ENCODE data around the gene BMPER.

Gene BMPER

DNA sequence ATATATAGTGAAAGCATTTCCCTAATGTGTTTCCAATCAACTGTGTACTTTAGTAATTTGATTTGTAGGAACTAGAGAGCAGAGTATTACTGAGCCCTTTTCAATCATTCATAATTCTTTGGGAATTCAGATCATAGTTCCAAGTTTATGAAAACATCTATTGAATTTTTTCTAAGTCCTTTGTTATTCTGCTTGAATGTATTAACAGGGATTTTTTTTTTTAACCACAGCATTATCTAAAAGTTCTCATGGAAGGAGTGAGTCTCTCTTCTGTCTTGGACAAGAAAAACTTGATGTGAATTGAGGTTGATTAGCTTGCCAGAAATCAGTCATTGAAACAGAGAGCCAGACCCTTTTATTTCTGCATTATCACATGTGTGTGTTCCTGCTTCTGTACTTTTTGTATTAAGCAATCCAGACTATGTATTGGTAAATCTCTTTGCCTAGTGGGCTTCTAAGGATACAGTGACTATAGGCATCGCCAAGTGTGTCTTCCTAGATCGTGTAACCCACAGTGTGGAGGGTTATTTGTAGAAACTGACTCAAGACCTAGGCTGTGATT is 59.9 kb downstream of the BMPER start (continued):
- TF ChIP-seq, protein P1, sequence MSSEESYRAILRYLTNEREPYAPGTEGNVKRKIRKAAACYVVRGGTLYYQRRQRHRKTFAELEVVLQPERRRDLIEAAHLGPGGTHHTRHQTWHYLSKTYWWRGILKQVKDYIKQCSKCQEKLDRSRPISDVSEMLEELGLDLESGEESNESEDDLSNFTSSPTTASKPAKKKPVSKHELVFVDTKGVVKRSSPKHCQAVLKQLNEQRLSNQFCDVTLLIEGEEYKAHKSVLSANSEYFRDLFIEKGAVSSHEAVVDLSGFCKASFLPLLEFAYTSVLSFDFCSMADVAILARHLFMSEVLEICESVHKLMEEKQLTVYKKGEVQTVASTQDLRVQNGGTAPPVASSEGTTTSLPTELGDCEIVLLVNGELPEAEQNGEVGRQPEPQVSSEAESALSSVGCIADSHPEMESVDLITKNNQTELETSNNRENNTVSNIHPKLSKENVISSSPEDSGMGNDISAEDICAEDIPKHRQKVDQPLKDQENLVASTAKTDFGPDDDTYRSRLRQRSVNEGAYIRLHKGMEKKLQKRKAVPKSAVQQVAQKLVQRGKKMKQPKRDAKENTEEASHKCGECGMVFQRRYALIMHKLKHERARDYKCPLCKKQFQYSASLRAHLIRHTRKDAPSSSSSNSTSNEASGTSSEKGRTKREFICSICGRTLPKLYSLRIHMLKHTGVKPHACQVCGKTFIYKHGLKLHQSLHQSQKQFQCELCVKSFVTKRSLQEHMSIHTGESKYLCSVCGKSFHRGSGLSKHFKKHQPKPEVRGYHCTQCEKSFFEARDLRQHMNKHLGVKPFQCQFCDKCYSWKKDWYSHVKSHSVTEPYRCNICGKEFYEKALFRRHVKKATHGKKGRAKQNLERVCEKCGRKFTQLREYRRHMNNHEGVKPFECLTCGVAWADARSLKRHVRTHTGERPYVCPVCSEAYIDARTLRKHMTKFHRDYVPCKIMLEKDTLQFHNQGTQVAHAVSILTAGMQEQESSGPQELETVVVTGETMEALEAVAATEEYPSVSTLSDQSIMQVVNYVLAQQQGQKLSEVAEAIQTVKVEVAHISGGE (tag by site-specific recombination; conservative IDR thresholded peaks at IDR 0.05; ENCODE audit: low read depth) = no peak
- TF ChIP-seq, protein P2, sequence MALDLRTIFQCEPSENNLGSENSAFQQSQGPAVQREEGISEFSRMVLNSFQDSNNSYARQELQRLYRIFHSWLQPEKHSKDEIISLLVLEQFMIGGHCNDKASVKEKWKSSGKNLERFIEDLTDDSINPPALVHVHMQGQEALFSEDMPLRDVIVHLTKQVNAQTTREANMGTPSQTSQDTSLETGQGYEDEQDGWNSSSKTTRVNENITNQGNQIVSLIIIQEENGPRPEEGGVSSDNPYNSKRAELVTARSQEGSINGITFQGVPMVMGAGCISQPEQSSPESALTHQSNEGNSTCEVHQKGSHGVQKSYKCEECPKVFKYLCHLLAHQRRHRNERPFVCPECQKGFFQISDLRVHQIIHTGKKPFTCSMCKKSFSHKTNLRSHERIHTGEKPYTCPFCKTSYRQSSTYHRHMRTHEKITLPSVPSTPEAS (tag by site-specific recombination; IDR thresholded peaks at IDR 0.05) = no peak
- no peak for TF ChIP-seq ZNF660 (tag by site-specific recombination; IDR thresholded peaks at IDR 0.05)
- TF ChIP-seq ZNF747 (tag by site-specific recombination; IDR thresholded peaks at IDR 0.05) = no peak
- TF ChIP-seq, protein P3, sequence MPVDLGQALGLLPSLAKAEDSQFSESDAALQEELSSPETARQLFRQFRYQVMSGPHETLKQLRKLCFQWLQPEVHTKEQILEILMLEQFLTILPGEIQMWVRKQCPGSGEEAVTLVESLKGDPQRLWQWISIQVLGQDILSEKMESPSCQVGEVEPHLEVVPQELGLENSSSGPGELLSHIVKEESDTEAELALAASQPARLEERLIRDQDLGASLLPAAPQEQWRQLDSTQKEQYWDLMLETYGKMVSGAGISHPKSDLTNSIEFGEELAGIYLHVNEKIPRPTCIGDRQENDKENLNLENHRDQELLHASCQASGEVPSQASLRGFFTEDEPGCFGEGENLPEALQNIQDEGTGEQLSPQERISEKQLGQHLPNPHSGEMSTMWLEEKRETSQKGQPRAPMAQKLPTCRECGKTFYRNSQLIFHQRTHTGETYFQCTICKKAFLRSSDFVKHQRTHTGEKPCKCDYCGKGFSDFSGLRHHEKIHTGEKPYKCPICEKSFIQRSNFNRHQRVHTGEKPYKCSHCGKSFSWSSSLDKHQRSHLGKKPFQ (tag by site-specific recombination; IDR thresholded peaks at IDR 0.05) = no peak
- TF ChIP-seq, protein P4, sequence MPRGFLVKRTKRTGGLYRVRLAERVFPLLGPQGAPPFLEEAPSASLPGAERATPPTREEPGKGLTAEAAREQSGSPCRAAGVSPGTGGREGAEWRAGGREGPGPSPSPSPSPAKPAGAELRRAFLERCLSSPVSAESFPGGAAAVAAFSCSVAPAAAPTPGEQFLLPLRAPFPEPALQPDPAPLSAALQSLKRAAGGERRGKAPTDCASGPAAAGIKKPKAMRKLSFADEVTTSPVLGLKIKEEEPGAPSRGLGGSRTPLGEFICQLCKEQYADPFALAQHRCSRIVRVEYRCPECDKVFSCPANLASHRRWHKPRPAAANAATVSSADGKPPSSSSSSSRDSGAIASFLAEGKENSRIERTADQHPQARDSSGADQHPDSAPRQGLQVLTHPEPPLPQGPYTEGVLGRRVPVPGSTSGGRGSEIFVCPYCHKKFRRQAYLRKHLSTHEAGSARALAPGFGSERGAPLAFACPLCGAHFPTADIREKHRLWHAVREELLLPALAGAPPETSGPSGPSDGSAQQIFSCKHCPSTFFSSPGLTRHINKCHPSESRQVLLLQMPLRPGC (tag by site-specific recombination; IDR thresholded peaks at IDR 0.05) = no peak
- TF ChIP-seq YY2 (tag by site-specific recombination; IDR thresholded peaks at IDR 0.05) = no peak
- no peak for TF ChIP-seq ZNF670 (tag by site-specific recombination; IDR thresholded peaks at IDR 0.05; ENCODE audit: low read depth)
- no peak for TF ChIP-seq ZNF391 (tag by site-specific recombination; IDR thresholded peaks at IDR 0.05; ENCODE audit: borderline replicate concordance, low read depth)
- TF ChIP-seq ZNF394 (tag by site-specific recombination; IDR thresholded peaks at IDR 0.05; ENCODE audit: borderline replicate concordance) = no peak

DNA sequence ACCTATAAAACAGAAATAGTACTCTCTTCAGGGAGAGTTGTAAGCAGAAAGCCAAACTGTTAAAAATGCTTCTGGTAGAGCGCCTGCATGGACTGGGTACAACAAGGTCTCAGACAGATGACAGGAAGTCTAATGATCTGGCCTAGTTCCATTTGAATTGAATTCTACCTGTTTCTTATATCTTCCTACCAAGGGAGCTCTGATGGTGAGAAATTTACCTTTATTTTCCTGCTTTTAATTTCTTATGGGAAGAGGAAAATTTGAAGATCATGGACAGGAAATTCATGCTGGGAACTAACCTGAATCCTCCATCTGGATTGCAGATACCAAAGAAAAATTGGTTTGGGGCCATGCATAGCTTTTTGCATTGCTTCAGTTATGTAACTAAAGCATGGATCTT is 63.3 kb downstream of the BMPER start:
- Histone ChIP-seq H3K4me3 (ENCODE audit: low read depth, low read length) (no peak overlapping the region), H3K27ac (ENCODE audit: extremely low read depth, low read depth, low read length) (no peak overlapping the region), H3K36me3 (ENCODE audit: control insufficient read depth in 2 of 2, insufficient read depth in 1 of 2, low read length in 2 of 2) (no peaks in the 10 kb centered on the region), H3K9me3 (ENCODE audit: control insufficient read depth, insufficient read depth, low read depth, low read length) (no peaks in the 10 kb centered on the region), H3K4me1 (ENCODE audit: control insufficient read depth, insufficient read depth, low read length) (no peaks in the 10 kb centered on the region)
- CTCF ChIA-PET = interaction anchor here (0.7 to 1.5 kb wide), 2 partner anchors 120 to 1985 kb away, joined by 3 read pairs; no protein-coding TSS in a partner anchor
- POLR2A ChIA-PET = no interaction called here
- TF ChIP-seq ZNF433 (tag by site-specific recombination; IDR thresholded peaks at IDR 0.05; ENCODE audit: low read depth) = no peak
- no peak for TF ChIP-seq ZNF670 (tag by site-specific recombination; IDR thresholded peaks at IDR 0.05; ENCODE audit: low read depth)
- no peak for TF ChIP-seq ZNF138 (tag by site-specific recombination; IDR thresholded peaks at IDR 0.05; ENCODE audit: borderline replicate concordance)
- TF ChIP-seq, protein P5, sequence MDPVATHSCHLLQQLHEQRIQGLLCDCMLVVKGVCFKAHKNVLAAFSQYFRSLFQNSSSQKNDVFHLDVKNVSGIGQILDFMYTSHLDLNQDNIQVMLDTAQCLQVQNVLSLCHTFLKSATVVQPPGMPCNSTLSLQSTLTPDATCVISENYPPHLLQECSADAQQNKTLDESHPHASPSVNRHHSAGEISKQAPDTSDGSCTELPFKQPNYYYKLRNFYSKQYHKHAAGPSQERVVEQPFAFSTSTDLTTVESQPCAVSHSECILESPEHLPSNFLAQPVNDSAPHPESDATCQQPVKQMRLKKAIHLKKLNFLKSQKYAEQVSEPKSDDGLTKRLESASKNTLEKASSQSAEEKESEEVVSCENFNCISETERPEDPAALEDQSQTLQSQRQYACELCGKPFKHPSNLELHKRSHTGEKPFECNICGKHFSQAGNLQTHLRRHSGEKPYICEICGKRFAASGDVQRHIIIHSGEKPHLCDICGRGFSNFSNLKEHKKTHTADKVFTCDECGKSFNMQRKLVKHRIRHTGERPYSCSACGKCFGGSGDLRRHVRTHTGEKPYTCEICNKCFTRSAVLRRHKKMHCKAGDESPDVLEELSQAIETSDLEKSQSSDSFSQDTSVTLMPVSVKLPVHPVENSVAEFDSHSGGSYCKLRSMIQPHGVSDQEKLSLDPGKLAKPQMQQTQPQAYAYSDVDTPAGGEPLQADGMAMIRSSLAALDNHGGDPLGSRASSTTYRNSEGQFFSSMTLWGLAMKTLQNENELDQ (tag by site-specific recombination; IDR thresholded peaks at IDR 0.05; ENCODE audit: low read depth) = no peak
- no peak for TF ChIP-seq ZNF621 (tag by site-specific recombination; IDR thresholded peaks at IDR 0.05)
